GM19240 (cell line): ENCODE results near the gene PTPN11.
A peak's percentile ranks its signal among the peaks of the same experiment; 100 is the strongest.
"Not testable (repeated sequence)": the region's sequence is repeated elsewhere in the genome, so short reads cannot be mapped to it uniquely, and the experiment has no call there.

Source experiments
- DNase-seq: peaks from one replicate; pipeline ENCODE4 v3.0.0; 2011; ENCODE audit warnings: low spot score; ENCODE audit not compliant: insufficient read length

The PTPN11 gene

DNA sequence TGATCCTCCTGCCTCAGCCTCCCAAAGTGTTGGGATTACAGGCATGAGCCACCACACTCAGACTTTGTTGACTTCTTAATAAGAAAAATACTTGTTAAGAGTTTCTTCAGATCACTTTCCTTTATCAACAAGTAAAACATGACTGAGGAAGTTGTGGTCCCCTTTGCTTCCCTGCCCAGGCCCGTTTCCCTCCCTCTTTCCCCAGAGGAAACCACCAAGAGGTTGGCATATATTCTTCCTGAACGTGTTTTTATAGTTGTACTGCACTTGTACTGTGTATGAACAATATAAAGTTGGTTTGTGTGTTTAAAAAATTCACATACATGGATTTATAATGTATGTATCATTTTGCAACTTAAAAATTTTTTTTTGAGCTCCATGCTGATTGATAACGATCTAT is 28.4 kb downstream of the PTPN11 start:
- no peak for DNase-seq

DNA sequence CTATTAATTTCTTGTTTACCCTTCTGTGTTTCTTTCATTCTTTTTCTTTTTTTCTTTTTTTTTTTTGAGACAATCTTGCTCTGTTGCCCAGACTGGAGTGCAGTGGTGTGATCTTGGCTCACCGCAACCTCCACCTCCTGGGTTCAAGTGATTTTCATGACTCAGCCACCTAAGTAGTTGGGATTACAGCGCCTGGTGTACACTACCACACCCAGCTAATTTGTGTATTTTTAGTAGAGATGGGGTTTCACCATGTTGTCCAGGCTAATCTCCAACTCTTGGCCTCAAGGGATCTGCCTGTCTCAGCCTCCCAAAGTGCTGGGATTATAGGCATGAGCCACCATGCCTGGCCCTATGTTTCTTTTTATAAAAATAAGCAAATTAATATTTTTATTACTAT is 29.4 kb downstream of the PTPN11 start:
- DNase-seq = not testable (repeated sequence)

DNA sequence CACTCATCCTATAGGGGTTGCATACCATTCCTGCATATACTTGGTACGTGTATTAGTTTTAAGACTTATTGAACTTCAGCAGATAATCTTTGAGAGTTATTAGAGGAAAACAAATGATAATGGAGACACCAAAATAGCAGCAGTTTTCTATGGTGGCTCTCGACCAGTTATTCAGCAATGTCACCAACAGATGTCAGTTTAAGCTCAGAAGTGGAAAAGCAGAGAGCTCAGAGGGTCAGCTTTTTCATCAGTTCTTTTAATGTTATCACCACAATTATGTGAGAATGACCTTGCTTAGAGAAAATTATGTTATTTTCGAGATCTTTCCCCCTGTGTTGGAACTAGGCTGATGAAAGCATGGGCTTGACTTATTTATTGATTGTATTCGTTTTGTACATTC is 32.0 kb downstream of the PTPN11 start:
- no peak for DNase-seq

DNA sequence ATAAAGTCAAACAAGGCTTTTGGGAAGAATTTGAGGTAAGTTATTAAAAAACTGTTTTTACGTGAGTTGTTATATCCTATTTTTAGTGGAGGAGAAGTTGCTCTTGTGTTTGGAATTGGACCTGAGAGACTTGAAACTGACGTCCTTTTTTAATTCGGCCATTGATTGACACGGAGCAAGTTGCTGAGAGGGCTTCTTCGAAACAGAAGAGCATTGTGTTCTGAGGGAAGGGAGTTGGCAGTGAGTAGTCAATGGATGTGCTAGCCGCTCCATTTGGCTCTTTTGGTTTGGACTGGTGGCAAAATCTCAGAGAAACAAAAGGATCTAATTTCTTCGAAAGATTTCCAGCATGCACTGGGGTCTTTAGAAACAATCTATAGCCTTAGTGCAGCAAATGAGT is 37.3 kb downstream of the PTPN11 start:
- no peak for DNase-seq

DNA sequence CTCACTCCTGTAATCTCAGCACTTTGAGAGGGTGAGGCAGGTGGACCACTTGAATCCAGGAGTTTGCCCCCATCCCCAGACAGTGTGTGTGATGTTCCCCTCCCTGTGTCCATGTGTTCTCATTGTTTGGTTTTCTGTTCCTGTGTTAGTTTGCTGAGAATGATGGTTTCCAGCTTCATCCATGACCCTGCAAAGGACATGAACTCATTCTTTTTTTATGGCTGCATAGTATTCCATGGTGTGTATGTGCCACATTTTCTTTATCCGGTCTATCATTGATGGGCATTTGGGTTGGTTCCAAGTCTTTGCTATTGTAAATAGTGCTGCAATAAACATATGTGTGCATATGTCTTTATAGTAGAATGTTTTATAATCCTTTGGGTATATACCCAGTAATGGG is 38.4 kb downstream of the PTPN11 start:
- not testable (repeated sequence) for DNase-seq

DNA sequence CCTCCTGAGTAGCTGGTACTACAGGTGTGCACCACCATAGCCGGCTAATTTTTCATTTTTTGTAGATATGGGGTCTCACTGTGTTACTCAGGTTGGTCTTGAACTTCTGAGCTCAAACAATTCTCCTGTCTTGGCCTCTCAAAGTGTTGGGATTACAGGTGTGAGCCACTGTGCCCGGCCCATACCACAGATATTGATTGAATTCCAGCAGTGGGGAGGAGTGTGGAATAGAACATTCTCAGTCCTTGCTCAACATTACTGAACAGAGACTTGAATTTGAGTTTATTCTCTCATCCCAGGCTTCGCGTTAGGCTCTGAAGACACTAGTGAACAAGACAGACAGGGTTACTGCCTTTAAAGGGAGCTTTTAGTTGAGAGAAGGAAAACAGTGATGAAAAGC is 39.6 kb downstream of the PTPN11 start:
- no peak for DNase-seq

DNA sequence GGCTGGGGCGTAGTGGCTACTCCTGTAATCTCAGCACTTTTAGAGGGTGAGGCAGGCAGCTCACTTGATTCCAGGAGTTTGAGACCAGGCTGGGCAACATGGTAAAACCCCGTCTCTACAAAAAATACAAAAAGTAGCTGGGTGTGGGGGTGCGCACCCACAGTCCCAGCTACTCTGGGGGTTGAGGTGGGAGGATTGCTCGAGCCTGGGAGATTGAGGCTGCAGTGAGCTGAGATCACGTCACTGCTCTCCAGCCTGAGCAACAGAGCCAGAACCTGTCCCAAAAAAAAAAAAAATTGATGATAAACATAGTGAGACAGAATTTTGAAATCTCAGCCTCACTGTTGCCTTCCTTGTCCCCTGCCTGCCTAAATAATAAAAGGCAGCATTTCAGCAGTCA is 40.0 kb downstream of the PTPN11 start:
- no peak for DNase-seq

DNA sequence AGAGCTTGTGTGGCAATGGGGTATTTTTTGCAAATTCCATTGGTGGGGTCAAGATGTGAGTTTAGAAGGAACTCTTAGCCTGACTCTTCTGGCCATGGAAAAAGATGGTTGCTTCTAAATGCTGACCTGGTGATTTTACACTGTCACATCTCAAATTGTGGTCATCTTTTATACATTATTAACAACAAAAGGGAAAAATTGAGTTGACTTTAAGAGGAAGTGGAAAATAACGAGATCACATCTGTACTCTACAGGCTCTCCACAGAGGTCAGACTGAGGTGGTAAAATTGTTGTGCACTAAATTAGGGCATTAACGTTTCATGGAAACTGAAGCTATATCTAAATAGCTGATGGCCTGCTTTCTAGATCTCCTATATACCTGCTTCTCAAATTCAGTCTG is 44.7 kb downstream of the PTPN11 start:
- DNase-seq = no peak

DNA sequence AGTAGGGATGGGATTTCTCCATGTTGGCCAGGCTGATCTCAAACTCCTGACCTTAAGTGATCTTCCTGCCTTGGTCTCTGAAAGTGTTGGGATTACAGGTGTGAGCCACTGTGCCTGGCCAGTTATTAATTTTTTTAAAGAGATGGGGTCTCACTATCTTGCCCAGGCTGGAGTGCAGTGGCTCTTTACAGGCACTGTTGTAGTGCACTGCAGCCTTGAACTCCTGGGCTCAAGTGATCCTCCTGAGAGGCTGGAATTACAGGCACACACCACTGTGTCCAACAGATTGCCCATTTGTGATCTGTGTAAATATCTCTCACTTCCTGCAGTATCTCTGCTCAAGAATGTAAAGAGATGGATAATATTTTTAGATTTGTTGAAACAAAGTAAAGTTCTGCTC is 45.9 kb downstream of the PTPN11 start:
- DNase-seq = no peak

DNA sequence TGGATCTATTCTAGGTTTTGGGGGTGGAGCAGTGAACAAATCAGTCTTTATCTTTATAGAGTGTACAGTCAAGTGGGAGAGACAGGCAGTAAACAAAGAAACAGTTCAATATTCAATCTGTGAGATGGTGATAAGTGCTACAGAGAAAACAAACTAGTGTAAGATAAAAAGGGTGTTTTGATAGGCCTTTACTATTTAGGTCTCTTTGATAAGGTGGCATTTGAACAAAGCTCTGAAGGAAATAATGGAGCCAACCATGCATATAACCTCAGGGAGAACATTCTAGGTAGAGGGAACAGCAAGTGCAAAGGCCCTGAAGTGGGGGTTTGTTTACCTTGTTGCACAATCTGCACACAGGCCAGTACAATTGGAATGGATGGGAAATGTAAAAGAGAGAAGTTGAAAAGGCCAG is 47.3 kb downstream of the PTPN11 start:
- no peak for DNase-seq

DNA sequence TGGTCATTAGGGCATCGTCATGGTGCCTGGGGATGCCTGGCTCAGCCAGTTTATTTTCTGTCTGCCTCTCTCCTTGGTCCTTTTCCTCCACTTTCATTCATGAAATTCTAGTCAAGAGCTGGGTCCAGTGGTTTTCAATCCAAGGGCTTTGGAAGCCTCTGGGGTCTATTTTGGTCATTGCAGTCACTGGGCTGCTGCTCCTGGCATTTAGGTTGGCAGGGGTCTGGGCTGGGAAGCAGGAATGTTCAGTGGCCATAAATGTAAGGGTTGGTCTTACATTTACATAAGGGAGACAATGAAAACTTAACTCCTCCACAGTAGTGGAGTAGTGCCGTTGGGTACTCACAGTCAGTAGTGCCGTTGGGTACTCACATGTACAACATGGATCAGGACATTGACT is 48.1 kb downstream of the PTPN11 start:
- DNase-seq = no peak

DNA sequence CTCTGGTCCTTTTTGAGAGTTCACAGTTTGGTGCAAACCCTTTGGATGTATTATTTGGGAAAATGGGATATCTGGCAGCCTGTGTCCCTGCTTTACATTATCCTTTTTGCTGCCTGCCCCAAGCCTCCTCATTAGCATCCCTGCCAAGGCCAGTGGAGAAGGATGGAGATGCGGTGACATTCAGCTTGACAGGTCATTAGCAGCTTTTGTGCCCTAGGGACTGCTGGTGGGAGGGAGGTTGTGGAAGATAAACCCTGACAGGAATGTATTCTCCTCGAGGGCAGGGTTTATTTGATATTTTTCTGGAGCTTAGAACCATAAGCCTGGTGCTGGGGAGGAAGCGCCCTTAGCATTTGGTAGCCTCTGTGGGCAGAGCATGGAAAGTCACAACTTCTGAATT is 49.3 kb downstream of the PTPN11 start:
- DNase-seq = no peak

DNA sequence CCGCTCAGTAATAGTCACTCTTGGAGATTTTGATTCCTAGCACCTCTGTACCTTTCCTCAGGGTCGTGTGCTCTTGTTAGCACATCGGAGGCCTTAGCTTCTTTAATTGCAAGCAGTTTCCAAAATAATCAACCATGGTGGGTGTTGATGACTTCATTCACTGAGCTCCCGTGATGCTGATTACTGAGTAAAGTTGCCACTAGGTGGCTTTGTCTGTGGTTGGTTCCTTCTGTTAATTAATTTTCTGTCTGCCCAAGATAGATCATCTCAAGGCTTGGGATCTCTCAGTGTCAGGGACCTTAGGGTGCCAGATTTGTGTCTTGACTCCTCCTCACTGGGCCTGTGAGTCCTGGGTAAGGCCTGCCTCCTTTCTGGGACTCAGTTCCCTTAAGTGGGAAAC is 54.3 kb downstream of the PTPN11 start:
- no peak for DNase-seq

DNA sequence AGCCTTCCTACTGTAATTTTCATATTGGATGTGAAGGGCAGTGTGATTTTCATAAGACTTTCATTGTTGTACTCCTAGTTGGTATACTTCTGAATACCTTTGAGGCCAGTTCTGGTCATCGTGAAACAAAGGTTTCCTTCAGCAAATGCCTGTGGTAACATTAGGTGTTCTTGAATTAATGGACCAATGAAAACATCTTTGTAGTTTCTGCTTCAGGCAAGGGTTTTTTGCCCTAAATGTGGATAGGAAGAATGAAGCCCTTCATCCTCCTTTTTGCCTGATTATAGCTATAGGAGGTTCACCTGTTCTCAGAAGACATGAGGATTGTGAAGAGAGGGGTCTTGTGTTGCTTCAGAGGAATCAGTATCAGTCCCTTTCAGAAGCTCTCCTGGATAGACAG is 60.7 kb downstream of the PTPN11 start:
- no peak for DNase-seq

DNA sequence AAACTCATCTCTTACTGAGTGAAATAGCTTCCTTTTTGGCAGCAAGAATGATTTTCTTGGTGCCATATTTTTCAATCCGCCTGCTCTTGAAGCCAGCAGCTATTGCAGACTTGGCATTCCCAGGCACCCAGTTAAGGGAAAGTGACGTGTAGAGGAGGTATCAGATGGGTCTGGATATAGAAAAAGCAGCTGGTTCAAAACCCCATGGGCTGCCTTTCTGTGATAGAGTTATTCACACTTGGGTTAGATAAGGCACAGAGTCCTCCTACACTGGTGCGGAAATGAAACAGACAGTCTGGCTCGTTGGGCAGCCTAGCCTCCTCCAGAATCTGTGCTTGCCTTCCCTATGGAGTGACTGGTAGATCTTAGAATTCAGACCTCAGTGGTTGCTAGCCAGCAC is 62.2 kb downstream of the PTPN11 start:
- DNase-seq = no peak

DNA sequence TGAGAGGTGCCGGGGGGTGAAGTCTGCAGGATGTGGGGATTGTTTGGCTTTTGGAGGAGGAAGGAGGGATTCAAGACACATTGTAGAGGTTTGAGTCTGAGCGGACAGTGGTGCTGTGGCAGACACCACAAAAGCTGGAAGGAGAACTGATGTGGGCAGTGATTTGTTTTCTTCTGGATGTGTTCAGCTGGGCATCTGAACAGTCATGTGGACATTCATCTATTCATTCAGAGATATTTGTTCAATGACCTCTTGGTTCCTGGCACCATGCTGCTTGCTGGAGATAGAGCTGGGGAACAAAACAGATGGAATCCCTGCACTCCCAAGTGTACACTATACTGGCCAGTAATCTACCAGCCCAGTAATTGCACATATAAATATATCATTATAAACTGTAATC is 64.0 kb downstream of the PTPN11 start:
- DNase-seq = no peak

DNA sequence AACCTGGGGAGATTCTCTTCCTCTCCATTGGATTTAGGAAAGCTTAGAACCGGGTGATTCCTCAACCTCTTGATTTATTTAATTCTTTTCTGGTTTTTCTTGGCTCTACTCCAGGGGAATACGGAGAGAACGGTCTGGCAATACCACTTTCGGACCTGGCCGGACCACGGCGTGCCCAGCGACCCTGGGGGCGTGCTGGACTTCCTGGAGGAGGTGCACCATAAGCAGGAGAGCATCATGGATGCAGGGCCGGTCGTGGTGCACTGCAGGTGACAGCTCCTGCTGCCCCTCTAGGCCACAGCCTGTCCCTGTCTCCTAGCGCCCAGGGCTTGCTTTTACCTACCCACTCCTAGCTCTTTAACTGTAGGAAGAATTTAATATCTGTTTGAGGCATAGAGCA is 67.6 kb downstream of the PTPN11 start:
- DNase-seq = no peak

DNA sequence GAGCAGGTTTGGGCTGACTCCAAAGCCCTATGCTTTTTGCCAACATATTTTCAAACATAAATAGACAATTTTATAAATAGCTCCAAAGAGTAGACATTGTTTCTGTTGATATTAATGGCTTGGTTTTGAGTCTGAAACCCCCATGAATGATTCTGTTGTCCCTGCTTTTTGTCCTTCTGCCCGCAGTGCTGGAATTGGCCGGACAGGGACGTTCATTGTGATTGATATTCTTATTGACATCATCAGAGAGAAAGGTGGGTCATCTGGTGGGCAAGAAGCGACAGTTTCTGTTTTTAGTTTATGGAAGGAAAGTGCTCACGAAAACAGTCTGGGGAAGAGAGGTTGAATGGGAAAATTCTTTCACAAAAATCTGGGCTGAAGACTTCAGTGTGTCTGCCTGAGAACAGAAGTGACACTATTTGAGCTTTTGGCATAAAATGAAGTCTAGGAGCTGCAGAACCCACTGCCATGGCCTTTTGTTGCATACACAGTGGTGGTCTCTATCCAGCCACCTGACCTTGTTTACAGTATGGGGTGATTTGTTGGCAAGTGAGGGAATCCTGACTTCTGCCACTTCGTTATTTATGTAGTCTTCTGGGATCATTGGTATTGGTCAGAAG is 69.6 kb downstream of the PTPN11 start:
- DNase-seq = no peak

DNA sequence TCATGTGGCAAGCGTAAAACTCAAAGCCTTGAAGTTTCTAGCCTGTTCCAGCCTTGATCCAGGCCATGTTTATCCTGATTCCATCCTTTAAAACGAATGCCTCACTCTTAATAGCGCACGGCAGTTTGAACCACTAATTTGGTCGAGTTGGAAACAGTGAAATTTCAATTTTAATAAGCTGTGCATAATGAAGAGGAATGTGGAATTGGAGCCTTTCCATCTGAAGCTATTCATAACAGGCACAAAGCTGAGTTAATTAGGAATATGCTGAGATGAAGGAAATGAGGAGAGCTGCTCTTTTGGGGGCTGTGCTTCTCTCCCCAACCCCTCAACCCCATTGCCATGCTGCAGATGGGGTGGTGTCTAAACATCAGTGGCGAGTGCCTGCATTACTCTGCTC is 70.7 kb downstream of the PTPN11 start:
- no peak for DNase-seq

DNA sequence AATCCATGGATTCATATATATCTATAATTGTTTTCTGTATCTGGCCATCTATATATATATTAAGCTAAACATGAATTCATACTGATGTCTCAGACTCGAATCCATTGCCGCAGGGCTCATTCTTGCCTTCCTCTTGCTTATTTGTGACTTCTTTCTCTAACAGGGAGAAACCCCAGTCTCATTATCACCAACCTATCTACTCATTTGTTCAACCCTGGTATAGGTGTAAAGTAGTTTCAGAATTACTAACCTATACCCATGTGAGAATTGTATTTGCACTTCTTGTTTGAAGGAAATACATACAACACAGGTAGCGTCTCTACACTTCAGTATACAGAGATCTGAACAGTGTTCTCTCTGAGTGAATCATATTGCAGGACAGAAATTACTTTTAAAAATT is 77.7 kb downstream of the PTPN11 start:
- DNase-seq = peak; percentile 25

DNA sequence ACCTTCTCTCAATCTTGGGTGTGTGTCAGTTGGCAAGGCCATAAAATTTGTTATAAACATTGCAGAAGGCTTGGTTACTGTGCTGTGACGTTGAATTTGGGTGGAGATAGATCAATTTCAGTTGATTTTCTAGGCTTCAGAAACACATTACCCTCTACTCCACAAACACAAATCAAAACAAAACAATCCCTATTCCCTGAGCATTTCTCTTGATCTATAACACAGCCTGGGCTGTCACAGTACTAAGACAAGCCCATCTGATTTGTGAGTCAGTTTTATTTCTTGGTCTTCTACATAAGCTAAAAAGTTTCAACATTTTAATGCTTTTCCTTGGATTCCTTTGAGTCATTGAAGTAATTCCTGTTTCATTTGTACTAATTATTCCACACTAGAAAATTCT is 79.8 kb downstream of the PTPN11 start:
- DNase-seq = no peak

DNA sequence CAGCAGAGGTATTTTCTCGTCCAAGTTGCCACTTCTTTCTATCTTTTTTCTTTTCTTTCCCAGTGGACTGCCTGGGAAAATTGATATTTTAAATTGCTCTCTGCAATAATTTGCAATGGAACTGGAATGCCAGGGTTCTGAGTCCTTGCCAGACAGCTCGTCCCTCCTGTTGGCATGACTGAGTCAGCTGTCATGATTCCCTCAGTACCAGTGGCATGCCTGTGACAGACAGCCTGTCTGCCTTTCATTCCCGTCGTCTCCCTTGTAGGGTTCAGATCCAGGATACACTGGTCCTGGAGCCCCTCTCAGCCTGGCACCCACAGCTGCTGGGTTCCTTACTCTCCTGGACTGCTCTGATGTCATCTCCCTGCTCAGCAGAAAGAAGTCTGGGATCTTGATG is 84.8 kb downstream of the PTPN11 start:
- DNase-seq = no peak

DNA sequence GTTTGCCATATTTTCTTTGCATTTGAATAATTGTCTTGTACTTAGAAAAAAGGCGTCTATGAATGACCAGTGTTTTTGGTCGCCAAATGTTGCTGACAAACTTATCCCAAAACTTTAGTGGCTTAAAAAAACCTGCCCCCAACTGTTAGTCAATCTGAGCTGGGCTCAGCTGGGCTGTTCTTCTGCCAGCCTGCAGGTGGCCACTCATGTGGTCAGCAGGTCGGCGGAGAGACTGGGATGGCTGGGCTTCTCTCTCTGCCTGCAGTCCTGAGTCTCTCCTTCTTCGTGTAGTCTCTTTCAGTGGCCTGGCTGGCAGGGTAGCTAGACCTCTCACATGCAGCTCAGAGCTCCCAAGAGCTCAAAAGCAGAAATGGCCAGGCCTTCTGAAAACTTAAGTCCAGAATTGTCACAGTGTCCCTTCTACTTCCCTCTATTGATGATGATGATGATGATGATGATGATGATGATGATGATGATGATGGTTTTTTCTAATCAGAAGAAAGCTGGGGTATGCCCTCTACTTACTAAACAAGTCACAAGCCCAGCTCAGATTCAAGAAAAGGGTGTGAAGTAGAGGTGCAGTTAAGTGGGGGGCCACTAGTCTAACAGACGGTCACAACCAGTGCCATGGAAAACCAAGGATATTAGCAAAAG is 87.9 kb downstream of the PTPN11 start:
- no peak for DNase-seq

DNA sequence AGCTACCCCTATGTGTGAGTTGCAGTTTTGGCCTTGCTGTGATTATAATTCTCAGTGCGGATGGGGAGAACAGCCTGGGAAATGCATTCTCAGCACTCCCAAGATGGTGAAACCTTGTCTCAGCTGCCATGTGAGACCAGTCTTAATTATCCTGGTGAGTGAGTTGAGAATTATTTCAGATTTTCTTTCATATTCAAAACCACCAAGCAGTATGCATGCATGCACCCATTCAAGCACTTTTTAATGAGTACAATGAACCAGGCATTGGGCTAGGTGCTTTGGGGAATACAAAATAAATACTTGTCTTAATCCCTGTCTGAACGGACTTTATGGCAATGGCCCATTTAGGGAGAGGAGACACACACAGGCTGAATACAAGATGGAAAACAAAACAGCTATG is 94.7 kb downstream of the PTPN11 start:
- DNase-seq = no peak
